ENCODE measurements around the gene GHRL.

The GHRL gene

GRCh38 chr3:10279384-10280176, 13.2 kb downstream of the GHRL start:
- H3K27me3 ChIP-seq (replicated peaks; ENCODE audit: control insufficient read depth, insufficient read depth, low read length): no peaks in the 10 kb centered on the region
- DNase-seq (ENCODE audit: extremely low read depth, insufficient read length): no peak
- H3K36me3 ChIP-seq (ENCODE audit: control insufficient read depth, insufficient read depth, low read length): peaks cover 30% of the 10 kb centered on the region
- no peak overlapping the region for H3K4me3 ChIP-seq (replicated peaks; ENCODE audit: low read depth, low read length)
- TF ChIP-seq CTCF (IDR thresholded peaks at IDR 0.05; ENCODE audit: insufficient read depth, low read length, poor library complexity, severe bottlenecking): no peak

GRCh38 chr3:10278501-10278900, 14.2 kb downstream of the GHRL start:
- no peak for DNase-seq (ENCODE audit: extremely low read depth, insufficient read length)
- Histone ChIP-seq H3K27me3 (replicated peaks; ENCODE audit: control insufficient read depth, insufficient read depth, low read length) (no peaks in the 10 kb centered on the region), H3K36me3 (ENCODE audit: control insufficient read depth, insufficient read depth, low read length) (peaks cover 30% of the 10 kb centered on the region), H3K4me3 (replicated peaks; ENCODE audit: low read depth, low read length) (no peak overlapping the region)
- TF ChIP-seq CTCF (IDR thresholded peaks at IDR 0.05; ENCODE audit: insufficient read depth, low read length, poor library complexity, severe bottlenecking): no peak

- Histone ChIP-seq H3K36me3 (ENCODE audit: control insufficient read depth, insufficient read depth, low read length) (peaks cover 30% of the 10 kb centered on the region), H3K4me3 (replicated peaks; ENCODE audit: low read depth, low read length) (no peak overlapping the region), H3K27me3 (replicated peaks; ENCODE audit: control insufficient read depth, insufficient read depth, low read length) (no peaks in the 10 kb centered on the region)
- no peak for DNase-seq (ENCODE audit: extremely low read depth, insufficient read length)
- TF ChIP-seq CTCF (IDR thresholded peaks at IDR 0.05; ENCODE audit: insufficient read depth, low read length, poor library complexity, severe bottlenecking): no peak
These were observed 15.6 kb downstream of the GHRL start for GRCh38 chr3:10277115-10277625.

- Histone ChIP-seq H3K27me3 (replicated peaks; ENCODE audit: control insufficient read depth, insufficient read depth, low read length) (no peaks in the 10 kb centered on the region), H3K4me3 (replicated peaks; ENCODE audit: low read depth, low read length) (no peak overlapping the region), H3K36me3 (ENCODE audit: control insufficient read depth, insufficient read depth, low read length) (peaks cover 32% of the 10 kb centered on the region)
- no peak for DNase-seq (ENCODE audit: extremely low read depth, insufficient read length)
- TF ChIP-seq CTCF (IDR thresholded peaks at IDR 0.05; ENCODE audit: insufficient read depth, low read length, poor library complexity, severe bottlenecking): no peak
These were observed 18.1 kb downstream of the GHRL start for GRCh38 chr3:10274601-10275000.

GRCh38 chr3:10273702-10274305, 18.9 kb downstream of the GHRL start:
- no peak for TF ChIP-seq CTCF (IDR thresholded peaks at IDR 0.05; ENCODE audit: insufficient read depth, low read length, poor library complexity, severe bottlenecking)
- H3K27me3 ChIP-seq (replicated peaks; ENCODE audit: control insufficient read depth, insufficient read depth, low read length): no peaks in the 10 kb centered on the region
- DNase-seq (ENCODE audit: extremely low read depth, insufficient read length): no peak
- peaks cover 32% of the 10 kb centered on the region for H3K36me3 ChIP-seq (ENCODE audit: control insufficient read depth, insufficient read depth, low read length)
- H3K4me3 ChIP-seq (replicated peaks; ENCODE audit: low read depth, low read length): no peak overlapping the region

Measured in GM06990 (cell line).